Head of caudate nucleus (tissue), 42 donors: ENCODE results near the gene NUP50.
A peak's percentile ranks its signal among the peaks of the same experiment; 100 is the strongest.

Experiments used
- DNase-seq, 42 donors: peaks; one replicate each; pipeline versions ENCODE4 v3.0.0 to v3.0.0-alpha.2; 2020 to 2021; ENCODE audit warnings: mixed read lengths in 7 of 42
- intact Hi-C: fragments of 100-400 bp; cut with DNase I; formaldehyde crosslinking; loops from one replicate; pipeline ENCODE4 v1.15.0; 2022

Gene NUP50

DNA sequence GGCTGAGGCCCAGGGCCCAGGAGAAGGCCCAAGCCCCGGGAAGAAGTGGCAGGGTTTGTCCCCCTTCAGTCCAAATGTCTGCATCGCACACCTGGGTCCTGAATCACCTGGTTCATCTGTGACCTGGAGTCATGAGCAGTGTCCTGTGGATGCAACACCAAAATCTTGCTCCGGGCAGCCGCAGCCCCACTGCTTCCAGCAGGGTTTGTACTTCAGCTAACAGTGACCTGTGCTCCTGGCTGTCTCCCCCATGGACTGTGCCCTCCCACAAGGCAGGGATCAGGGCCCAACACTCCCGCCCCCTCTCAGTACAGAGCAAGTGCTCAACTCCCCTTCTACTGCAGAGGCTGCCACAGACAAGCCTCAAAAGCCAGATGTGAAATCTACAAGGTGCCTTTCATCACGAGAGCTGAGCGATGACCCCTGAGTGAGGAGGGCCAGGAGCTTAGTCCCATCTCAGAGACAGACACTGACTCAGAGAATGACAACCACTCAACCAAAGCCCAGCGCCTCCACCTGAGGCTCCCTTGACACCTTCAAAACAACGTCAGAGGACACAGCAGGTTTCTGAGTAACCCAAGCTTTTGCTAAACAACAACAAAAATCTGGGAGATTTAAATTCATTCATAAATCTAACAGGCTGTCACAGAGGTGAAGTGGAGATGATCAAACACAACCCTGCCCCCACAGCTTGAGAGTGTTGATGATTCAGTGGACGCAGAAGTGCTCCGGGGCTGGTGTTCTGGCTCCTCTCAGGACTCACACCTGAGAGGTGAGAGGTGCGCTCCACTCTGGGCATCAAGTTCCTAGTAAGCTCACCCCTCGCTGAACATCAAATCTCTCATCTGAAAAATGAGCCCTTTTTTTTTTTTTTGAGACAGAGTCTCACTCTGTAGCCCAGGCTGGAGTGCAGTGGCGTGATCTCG is 73.6 kb downstream of the NUP50 start:
- peak in 1 of 42 donors; percentile 42 for DNase-seq
- intact Hi-C loops = no loop called here
